Osteoblast (primary cell): ENCODE measurements around the gene OR3A3. TPM values are rescaled to one million over a fixed set of nuclear protein-coding genes. Genes with fewer than 3 reads are reported as not detected.

Source experiments
- DNase-seq: peaks from one replicate; pipeline ENCODE4 v3.0.0; 2011; ENCODE audit warnings: low spot score, mixed read lengths; ENCODE audit not compliant: insufficient read length; ENCODE audit errors: missing footprints
- H2AFZ ChIP-seq: 2 replicates; pipeline ENCODE4 v1.6.0; 2011; ENCODE audit warnings: mild to moderate bottlenecking, low read length
- H3K27ac ChIP-seq: 2 replicates; pipeline ENCODE4 v1.5.1; 2011; ENCODE audit warnings: mild to moderate bottlenecking, low read depth, low read length, moderate library complexity
- H3K27me3 ChIP-seq: 2 replicates; pipeline ENCODE4 v1.6.0; 2012; ENCODE audit warnings: mild to moderate bottlenecking, control low read depth, inconsistent platforms, low read length, moderate library complexity; ENCODE audit not compliant: insufficient read depth
- H3K36me3 ChIP-seq: 2 replicates; pipeline ENCODE4 v1.5.1; 2011; ENCODE audit warnings: mild to moderate bottlenecking, low read length, control low read depth, moderate library complexity; ENCODE audit not compliant: insufficient read depth
- H3K4me1 ChIP-seq: 2 replicates; pipeline ENCODE4 v1.5.1; 2011; ENCODE audit warnings: mild to moderate bottlenecking, low read length, control low read depth, moderate library complexity; ENCODE audit not compliant: insufficient read depth
- H3K4me2 ChIP-seq: 2 replicates; pipeline ENCODE4 v1.6.0; 2011; ENCODE audit warnings: mild to moderate bottlenecking, low read length; ENCODE audit not compliant: insufficient read depth
- H3K4me3 ChIP-seq: fragments of 200-600 bp; sonication (generic); 3 replicates; pipeline ENCODE4 v1.5.1; 2012; ENCODE audit warnings: mild to moderate bottlenecking, low read length, inconsistent platforms; ENCODE audit not compliant: insufficient read depth
- H3K79me2 ChIP-seq: 2 replicates; pipeline ENCODE4 v1.6.0; 2012; ENCODE audit warnings: mild to moderate bottlenecking, low read length, control low read depth, inconsistent platforms; ENCODE audit not compliant: insufficient read depth
- H3K9me3 ChIP-seq: 2 replicates; pipeline ENCODE4 v1.5.1; 2011; ENCODE audit warnings: low read depth, low read length, control low read depth
- H4K20me1 ChIP-seq: 2 replicates; pipeline ENCODE4 v1.6.0; 2012; ENCODE audit warnings: mild to moderate bottlenecking, low read length, control low read depth; ENCODE audit not compliant: insufficient read depth
- CTCF ChIP-seq: IDR thresholded peaks from 2 replicates; pipeline ENCODE4 v1.5.1; 2011; ENCODE audit warnings: mild to moderate bottlenecking, low read depth, low read length, moderate library complexity; ENCODE audit errors: extremely low read depth
- small RNA-seq: library from RNA; depleted of rRNA; stranded (forward); fragments of <200 nt; gene quantifications from one replicate; pipeline ENCODE3, GENCODE V24; 2012
- total RNA-seq: library from RNA; depleted of rRNA; stranded (reverse); fragments of >200 nt; gene quantifications from 2 replicates; pipeline ENCODE4 v1.2.3, GENCODE V29; 2012

Gene OR3A3
- total RNA-seq, 1 donor: not detected

DNA sequence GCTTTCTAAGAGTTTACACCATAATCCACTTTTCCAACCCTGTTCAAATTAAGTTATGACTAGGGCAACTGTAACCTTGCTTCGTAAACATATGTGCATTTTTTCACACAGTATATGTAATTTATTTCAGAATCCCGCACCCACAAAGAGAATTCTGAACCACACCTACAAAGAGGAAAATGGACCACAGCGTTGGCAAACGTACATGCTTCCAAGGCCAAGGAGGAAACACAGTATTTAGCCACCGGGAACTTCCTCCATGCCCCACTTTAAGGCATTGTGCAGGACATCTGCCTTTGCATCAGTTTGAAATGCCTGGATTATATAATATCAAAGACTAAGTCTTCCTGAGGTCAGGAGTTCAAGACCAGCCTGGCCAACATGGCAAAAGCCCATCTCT, 58.4 kb downstream of the OR3A3 start:
- no peak overlapping the region for H2AFZ ChIP-seq
- no peak for TF ChIP-seq CTCF

DNA sequence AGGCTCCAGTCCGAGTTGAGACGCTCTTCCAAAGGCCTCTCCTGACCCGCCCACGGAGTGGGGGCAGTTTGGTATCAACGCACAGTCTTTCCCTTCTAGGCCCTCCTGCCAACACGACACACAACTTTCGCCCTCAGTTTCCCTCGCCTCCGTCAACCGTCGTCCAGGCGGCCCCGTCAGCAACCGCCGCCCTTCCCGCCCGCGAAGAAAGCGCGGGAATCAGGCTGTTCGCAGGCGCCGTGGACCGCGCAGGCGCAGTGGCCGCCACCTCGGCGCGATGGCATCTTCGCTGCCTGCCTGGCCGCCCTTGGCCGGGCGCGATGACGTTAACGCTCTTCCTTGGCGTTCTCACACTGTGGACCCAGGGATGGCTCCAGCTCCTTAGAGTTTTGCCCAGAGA, 60.4 kb downstream of the OR3A3 start, which contains the start of gene SPATA22:
Gene SPATA22 (minus strand): TSS at position 221 of the 400 bp plus-strand sequence. CDS start 2,494 bp downstream, outside the sequence.
- H3K27ac ChIP-seq: no peak within 1 kb of the TSS
- TF ChIP-seq CTCF: no peak
- no peaks in the 10 kb centered on the region for H4K20me1 ChIP-seq
- no peak within 1 kb of the TSS for H2AFZ ChIP-seq
- no peak within 1 kb of the TSS for H3K4me2 ChIP-seq
- no peaks in the 10 kb centered on the region for H3K4me1 ChIP-seq
- no peaks in the 10 kb centered on the region for H3K9me3 ChIP-seq
- H3K36me3 ChIP-seq: no peaks in the 10 kb centered on the region
- H3K27me3 ChIP-seq: no peaks in the 10 kb centered on the region
- no peak for DNase-seq
- H3K4me3 ChIP-seq: no peak within 1 kb of the TSS
- H3K79me2 ChIP-seq: no peaks in the 10 kb centered on the region

More for the DNA sequence above, 58.4 kb downstream of the OR3A3 start:
- H4K20me1 ChIP-seq: no peaks in the 10 kb centered on the region
- H3K9me3 ChIP-seq: no peaks in the 10 kb centered on the region
- H3K79me2 ChIP-seq: no peaks in the 10 kb centered on the region
- no peaks in the 10 kb centered on the region for H3K4me1 ChIP-seq
- H3K36me3 ChIP-seq: no peaks in the 10 kb centered on the region
- H3K27me3 ChIP-seq: no peaks in the 10 kb centered on the region
- DNase-seq: no peak
- no peak overlapping the region for H3K4me2 ChIP-seq
- no peak overlapping the region for H3K4me3 ChIP-seq
- H3K27ac ChIP-seq: no peak overlapping the region

DNA sequence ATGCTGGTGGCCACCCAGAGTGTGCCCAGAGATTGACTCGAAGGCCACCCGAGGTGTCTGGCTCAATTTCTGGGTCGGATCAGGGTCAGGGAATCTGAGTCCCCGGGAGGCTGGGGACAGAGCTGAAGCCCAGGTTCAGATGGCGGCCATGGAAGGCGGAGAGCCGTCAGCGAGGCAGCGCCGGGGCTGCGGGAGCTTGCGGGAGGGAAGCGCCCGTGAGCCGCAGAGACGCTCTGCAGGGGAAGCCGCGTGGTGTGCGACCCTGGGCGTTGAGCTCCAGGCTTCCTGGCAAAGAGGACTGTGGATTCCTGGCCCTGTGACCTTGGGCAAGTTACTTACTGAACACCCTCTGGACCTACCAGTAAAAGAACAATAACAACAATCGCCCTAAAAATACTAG, 61.0 kb downstream of the OR3A3 start:
- no peak overlapping the region for H3K27ac ChIP-seq
- H3K36me3 ChIP-seq: no peaks in the 10 kb centered on the region
- DNase-seq: peak; percentile 34
- H3K4me3 ChIP-seq: no peak overlapping the region
- no peaks in the 10 kb centered on the region for H3K9me3 ChIP-seq
- no peaks in the 10 kb centered on the region for H3K79me2 ChIP-seq
- H3K4me1 ChIP-seq: no peaks in the 10 kb centered on the region
- H3K27me3 ChIP-seq: no peaks in the 10 kb centered on the region
- TF ChIP-seq CTCF: no peak
- H4K20me1 ChIP-seq: no peaks in the 10 kb centered on the region
- H3K4me2 ChIP-seq: no peak overlapping the region
- no peak overlapping the region for H2AFZ ChIP-seq

Small RNAs within 50 kb of the gene (small RNA-seq; reads per million reads assigned to genes)
- not detected for gene OR1AC1P

Other genes starting within 250 kb of the OR3A3 start
- gene OR1A2, start 213.9 kb upstream of the OR3A3 start, total RNA-seq: not detected in 2 replicates
- gene OR1A1, start 203.7 kb upstream of the OR3A3 start, total RNA-seq: not detected in 2 replicates
- gene OR3A1, start 113.0 kb upstream of the OR3A3 start, total RNA-seq: 0.36 TPM in 1 of 2 replicates, not detected in the other
- not detected in 2 replicates for gene OR3A2, start 25.1 kb upstream of the OR3A3 start, total RNA-seq
- not detected in 2 replicates for gene OR1E1, start 13.0 kb upstream of the OR3A3 start, total RNA-seq
- gene OR1E2, start 22.5 kb downstream of the OR3A3 start, total RNA-seq: under 0.01 TPM in 1 of 2 replicates, not detected in the other
- 0.29 and 2.2 TPM in 2 replicates for gene SPATA22, start 60.4 kb downstream of the OR3A3 start, total RNA-seq
- gene ASPA, start 64.6 kb downstream of the OR3A3 start, total RNA-seq: 0.36 and 0.59 TPM in 2 replicates
- gene TRPV3, start 146.4 kb downstream of the OR3A3 start, total RNA-seq: 0.29 and 0.36 TPM in 2 replicates
- 2.4 and 2.5 TPM in 2 replicates for gene TRPV1, start 198.0 kb downstream of the OR3A3 start, total RNA-seq
- gene SHPK, start 224.9 kb downstream of the OR3A3 start, total RNA-seq: 8.3 and 13.8 TPM in 2 replicates
- gene CTNS, start 225.4 kb downstream of the OR3A3 start, total RNA-seq: 34.7 and 46.0 TPM in 2 replicates